Muscle of leg (tissue), 11 donors: ENCODE results near the gene CHERP. TPM values are rescaled to one million over a fixed set of nuclear protein-coding genes. Genes with fewer than 3 reads are reported as not detected.
"Not testable (repeated sequence)": the region's sequence is repeated elsewhere in the genome, so short reads cannot be mapped to it uniquely, and the experiment has no call there.

Experiments
- DNase-seq: peaks from one replicate; pipeline ENCODE4 v3.0.0; 2013
- H3K27ac ChIP-seq: one replicate; pipeline ENCODE4 v1.5.1; 2013; ENCODE audit warnings: mild to moderate bottlenecking, low read length, control low read depth
- H3K27me3 ChIP-seq: one replicate; pipeline ENCODE4 v1.6.1; 2013; ENCODE audit warnings: low read length; ENCODE audit not compliant: control insufficient read depth, insufficient read depth
- H3K36me3 ChIP-seq: one replicate; pipeline ENCODE4 v1.6.1; 2013; ENCODE audit warnings: low read length; ENCODE audit not compliant: control insufficient read depth, insufficient read depth
- H3K4me1 ChIP-seq: one replicate; pipeline ENCODE4 v1.6.1; 2013; ENCODE audit warnings: low read length; ENCODE audit not compliant: control insufficient read depth, insufficient read depth
- H3K4me3 ChIP-seq: one replicate; pipeline ENCODE4 v1.5.1; 2013; ENCODE audit warnings: low read length, control low read depth
- H3K9me3 ChIP-seq: replicated peaks from 2 replicates; pipeline ENCODE4 v1.6.1; 2013; ENCODE audit warnings: low read depth, low read length; ENCODE audit not compliant: control insufficient read depth
- WGBS: methylation state at CpG from one replicate; pipeline ENCODE4 v1.1.5; 2013; ENCODE audit warnings: missing lambda C conversion rate; ENCODE audit not compliant: insufficient coverage; 5-methylcytosine and 5-hydroxymethylcytosine counted together
- polyA plus RNA-seq, 8 donors: library from polyadenylated mRNA; unstranded; fragments of 120-200 nt; gene quantifications; one replicate each; pipeline versions ENCODE4 v1.2.1 to v1.2.3, GENCODE V29; 2013; ENCODE audit warnings: inconsistent platforms in 1 of 8, low replicate concordance in 1 of 8; ENCODE audit not compliant: insufficient read length in 8 of 8, insufficient read depth in 1 of 8
- total RNA-seq: library from RNA; stranded (reverse); fragments of 120-200 nt; gene quantifications from one replicate; pipeline ENCODE4 v1.2.4, GENCODE V29; 2013

CHERP gene
- total and polyA plus RNA-seq, 9 donors, result 3.5 to 42.4 (median 35.8) TPM

DNA sequence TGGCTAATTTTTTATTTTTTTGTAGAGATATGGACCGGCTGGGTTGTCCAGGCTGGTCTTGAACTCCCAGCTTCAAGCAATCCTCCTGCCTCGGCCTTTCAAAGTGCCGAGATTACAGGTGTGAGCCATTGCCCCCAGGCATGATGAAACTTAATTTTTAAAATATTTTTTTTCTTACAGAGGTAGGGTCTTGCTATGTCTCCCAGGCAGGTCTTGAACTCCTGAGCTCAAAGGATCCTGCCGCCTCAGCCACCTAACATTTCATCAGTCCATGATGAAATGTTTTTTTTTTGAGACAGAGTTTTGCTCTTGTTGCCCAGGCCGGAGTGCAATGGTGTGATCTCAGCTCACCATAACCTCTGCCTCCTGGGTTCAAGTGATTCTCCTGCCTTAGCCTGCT, 33.7 kb downstream of the CHERP start:
- H3K9me3 ChIP-seq, result no peaks in the 10 kb centered on the region
- peaks cover 4% of the 10 kb centered on the region for H3K4me1 ChIP-seq
- H3K36me3 ChIP-seq, result peaks cover 34% of the 10 kb centered on the region
- WGBS, result no CpG with 5 or more reads among the region's 5 CpGs
- H3K27ac ChIP-seq, result no peak overlapping the region
- no peaks in the 10 kb centered on the region for H3K27me3 ChIP-seq
- no peak overlapping the region for H3K4me3 ChIP-seq
- no peak for DNase-seq

DNA sequence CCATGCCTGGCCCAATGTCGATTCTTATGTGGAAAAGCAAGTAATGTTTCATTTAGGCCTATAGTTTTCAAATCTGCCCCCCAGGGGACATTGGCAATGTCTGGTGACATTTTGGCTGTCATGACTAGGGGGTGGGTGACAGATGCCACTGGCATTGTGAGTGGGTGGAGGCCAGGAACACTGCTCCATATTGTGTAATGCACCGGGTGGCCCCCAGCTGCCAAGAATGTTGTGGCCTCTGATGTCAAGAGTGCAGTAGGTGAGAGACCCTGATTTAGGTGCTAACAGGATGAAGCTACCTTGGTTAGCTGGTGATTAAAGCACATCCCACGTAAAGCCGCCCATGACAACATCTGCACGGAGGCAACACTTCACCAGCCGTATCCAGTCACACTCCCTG, 35.3 kb downstream of the CHERP start:
- Histone ChIP-seq H3K27ac (no peak overlapping the region), H3K36me3 (peaks cover 31% of the 10 kb centered on the region)

DNA sequence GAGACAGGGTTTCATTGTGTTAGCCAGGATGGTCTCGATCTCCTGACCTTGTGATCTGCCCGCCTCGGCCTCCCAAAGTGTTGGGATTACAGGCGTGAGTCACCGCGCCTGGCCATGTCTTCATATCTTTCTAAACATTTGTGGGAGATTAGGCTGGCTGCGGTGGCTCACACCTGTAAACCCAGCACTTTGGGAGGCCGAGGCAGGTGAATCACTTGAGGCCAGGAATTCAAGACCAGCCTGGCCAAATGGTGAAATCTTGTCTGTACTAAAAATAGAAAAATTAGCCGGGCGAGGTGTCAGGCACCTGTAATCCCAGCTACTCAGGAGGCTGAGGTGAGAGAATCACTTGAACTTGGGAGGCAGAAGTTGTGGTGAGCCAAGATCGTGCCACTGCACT, 36.1 kb downstream of the CHERP start:
- WGBS, result 93% methylated on average over 7 of the region's 11 CpGs
- not testable (repeated sequence) for H3K27ac ChIP-seq, H3K4me3 ChIP-seq, H3K4me1 ChIP-seq, DNase-seq, H3K9me3 ChIP-seq, H3K27me3 ChIP-seq
- H3K36me3 ChIP-seq, result peaks cover 32% of the 10 kb centered on the region

More for the DNA sequence above, 35.3 kb downstream of the CHERP start:
- Histone ChIP-seq H3K4me1 (peaks cover 4% of the 10 kb centered on the region), H3K9me3 (no peaks in the 10 kb centered on the region), H3K4me3 (no peak overlapping the region), H3K27me3 (no peaks in the 10 kb centered on the region)
- DNase-seq, result no peak
- 88% methylated on average over 3 of the region's 6 CpGs for WGBS

DNA sequence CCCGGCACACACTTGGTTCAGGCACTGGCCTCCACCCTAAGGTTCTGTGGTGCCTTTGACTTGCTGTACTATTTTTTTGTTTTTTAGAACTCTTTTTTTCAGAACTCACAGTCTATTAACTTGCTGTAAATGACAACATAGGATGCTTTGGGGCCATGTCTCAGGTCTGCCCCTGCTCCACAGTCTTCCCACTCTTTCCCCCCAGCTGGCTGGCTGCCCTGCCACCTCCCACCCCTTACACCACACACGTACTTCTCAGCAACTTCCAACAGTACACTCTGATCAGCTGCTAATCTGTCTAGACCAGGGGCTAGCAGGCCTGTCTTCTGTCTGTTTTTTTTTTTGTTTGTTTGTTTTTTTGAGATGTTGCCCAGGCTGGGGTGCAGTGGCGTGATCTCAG, 38.0 kb downstream of the CHERP start:
- 100% methylated on average over 1 of the region's 3 CpGs for WGBS
- Histone ChIP-seq H3K4me3 (no peak overlapping the region), H3K9me3 (no peaks in the 10 kb centered on the region), H3K36me3 (peaks cover 29% of the 10 kb centered on the region), H3K27me3 (no peaks in the 10 kb centered on the region), H3K27ac (no peak overlapping the region), H3K4me1 (peaks cover under 1% of the 10 kb centered on the region)
- DNase-seq, result no peak

DNA sequence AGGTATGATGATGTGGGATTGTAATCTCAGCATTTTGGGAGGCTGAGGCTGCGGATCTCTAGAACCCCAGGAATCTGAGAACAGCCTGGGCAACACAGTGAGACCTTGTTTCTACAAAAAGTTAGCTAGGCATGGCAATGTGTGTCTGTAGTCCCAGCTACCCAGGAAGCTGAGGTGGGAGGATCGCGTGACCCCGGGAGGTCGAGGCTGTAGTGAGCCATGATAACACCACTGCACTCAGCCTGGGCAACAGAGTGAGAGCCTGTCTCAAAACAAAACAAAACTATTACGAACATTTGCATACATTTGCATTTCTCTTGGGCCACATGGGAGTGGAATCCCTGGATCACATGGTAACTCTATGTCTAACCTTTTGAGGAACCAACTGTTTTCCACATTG, 44.4 kb downstream of the CHERP start:
- 96% methylated on average over 5 of the region's 6 CpGs for WGBS
- no peak for DNase-seq
- Histone ChIP-seq H3K36me3 (peaks cover 6% of the 10 kb centered on the region), H3K27ac (no peak overlapping the region), H3K4me3 (no peak overlapping the region), H3K4me1 (peaks cover 10% of the 10 kb centered on the region), H3K27me3 (no peaks in the 10 kb centered on the region), H3K9me3 (no peaks in the 10 kb centered on the region)

DNA sequence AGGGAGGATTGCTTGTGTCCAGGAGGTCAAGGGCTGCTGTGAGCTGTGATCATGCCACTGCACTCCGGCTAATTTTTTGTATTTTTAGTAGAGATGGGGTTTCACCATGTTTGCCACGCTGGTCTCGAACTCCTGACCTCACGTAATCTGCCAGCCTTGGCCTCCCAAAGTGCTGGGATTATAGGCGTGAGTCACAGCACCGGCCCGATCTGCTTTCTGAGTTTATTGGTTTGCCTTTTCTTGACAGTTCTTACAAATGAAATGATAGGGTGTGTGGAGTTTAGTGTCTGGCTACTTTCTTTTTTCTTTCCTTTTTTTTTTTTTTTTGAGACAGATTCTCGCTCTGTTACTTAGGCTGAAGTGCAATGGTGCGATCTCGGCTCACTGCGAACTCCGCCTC, 45.2 kb downstream of the CHERP start:
- H3K36me3 ChIP-seq, result peaks cover 4% of the 10 kb centered on the region
- peak overlapping the region; percentile 59 for H3K27ac ChIP-seq
- H3K4me3 ChIP-seq, result peak overlapping the region; percentile 80
- no peaks in the 10 kb centered on the region for H3K9me3 ChIP-seq
- H3K27me3 ChIP-seq, result no peaks in the 10 kb centered on the region
- no peak for DNase-seq
- 100% methylated on average over 2 of the region's 12 CpGs for WGBS
- H3K4me1 ChIP-seq, result peaks cover 10% of the 10 kb centered on the region

DNA sequence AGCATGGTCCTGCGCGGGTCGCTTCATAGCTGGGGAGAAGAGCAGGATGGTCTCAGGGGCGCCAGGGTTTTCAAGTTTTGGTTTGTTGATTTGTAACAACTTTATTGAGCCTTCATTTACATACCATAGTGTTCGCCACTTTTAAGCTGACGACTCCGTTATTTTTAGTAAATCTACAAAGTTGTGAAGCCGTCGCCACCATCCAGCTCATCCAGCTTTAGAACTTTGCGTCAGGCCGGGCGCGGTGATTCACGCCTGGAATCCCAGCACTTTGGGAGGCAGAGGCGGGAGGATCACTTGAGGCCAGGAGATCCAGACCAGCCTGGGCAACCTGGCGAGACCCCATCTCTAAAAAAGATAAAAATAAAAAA, 45.6 kb downstream of the CHERP start:
- peaks cover 10% of the 10 kb centered on the region for H3K4me1 ChIP-seq
- H3K4me3 ChIP-seq, result peak overlapping the region; percentile 80
- H3K9me3 ChIP-seq, result no peaks in the 10 kb centered on the region
- 26% methylated on average over 7 of the region's 16 CpGs for WGBS
- H3K36me3 ChIP-seq, result peaks cover 4% of the 10 kb centered on the region
- no peaks in the 10 kb centered on the region for H3K27me3 ChIP-seq
- peak; percentile 53 for DNase-seq
- H3K27ac ChIP-seq, result peak overlapping the region; percentile 59

DNA sequence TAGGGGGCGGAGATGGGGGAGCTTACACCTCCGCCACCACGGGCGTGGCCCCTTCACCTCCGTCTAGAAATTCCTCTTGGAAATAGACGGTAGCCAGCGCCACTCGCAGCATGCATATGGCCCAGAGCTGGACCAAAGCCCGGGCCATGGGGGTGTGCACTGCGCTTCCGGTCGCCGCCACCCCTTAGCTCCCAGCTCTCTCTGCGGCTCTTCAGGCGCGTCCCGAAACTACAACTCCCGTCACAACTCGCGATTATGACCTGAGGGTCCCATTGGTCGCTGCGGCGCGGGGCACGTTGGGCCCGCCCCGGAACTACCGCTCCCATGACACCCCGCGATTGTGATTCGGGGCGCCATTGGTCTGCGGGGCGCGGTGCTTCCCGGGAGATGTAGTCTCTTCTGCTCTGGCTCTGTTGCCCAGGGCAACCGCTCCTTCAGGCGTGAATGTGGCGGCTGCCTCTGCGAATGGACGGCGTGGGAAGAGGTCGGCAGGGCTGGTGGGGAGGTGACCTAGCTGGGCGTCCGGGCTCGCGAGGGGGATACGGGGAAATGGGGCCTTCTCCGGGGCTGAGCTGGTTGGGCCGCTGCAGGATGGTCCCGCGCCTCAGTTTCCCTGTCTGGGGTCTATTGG, 46.1 kb downstream of the CHERP start, which contains the start of the genes C19orf44 and CALR3:
TSS of gene C19orf44 (plus strand) at position 413 of the 631 bp plus-strand sequence. CDS start 4,399 bp downstream, outside the sequence.
TSS of gene CALR3 (minus strand) at position 186 of the 631 bp plus-strand sequence. CDS start at position 148, 38 bp downstream.
- peak; percentile 100 for DNase-seq
- under 1% methylated on average over 51 of the region's 52 CpGs for WGBS
- Histone ChIP-seq H3K9me3 (no peaks in the 10 kb centered on the region), H3K36me3 (peaks cover 2% of the 10 kb centered on the region), H3K27ac (peak within 1 kb of the TSS; percentile 59), H3K4me1 (peaks cover 10% of the 10 kb centered on the region), H3K27me3 (no peaks in the 10 kb centered on the region), H3K4me3 (peak within 1 kb of the TSS; percentile 80)

DNA sequence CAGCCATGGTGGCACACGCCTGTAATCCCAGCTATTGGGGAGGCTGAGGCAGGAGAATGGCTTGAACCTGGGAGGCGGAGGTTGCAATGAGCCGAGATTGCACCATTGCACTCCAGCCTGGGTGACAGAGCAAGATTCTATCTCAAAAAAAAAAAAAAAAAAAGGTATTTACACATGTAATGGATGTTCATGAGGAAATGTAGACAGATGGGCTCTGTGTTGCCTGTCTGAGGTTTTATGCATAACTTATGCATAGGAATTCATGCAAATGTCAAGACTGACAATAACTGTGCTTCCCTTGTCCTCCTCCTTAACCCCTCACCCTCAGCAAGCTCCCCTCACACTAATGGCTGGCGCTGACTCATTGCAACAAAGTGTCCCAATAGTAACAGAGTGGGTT, 55.8 kb downstream of the CHERP start:
- not testable (repeated sequence) for DNase-seq, H3K36me3 ChIP-seq, H3K27ac ChIP-seq, H3K4me1 ChIP-seq, H3K4me3 ChIP-seq, H3K27me3 ChIP-seq, H3K9me3 ChIP-seq
- WGBS, result no CpG with 5 or more reads among the region's 4 CpGs

DNA sequence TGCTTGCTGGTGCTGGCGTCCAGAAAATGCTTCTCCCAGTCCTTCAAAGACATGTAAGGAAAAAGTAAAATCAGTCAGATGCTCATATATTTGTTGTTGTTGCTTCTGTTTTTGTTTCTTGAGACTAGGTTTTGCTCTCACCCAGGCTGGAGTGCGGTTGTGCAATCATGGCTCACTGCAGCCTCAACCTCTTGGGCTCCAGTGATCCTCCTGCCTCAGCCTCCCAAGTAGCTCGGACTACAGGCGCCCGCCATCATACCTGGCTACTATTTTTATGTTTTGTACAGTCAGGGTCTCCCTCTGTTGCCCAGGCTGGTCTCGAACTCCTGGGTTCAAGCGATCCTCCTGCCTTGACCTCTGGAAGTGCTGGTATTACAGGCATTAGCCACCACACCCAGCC, 59.5 kb downstream of the CHERP start:
- Histone ChIP-seq H3K9me3 (no peaks in the 10 kb centered on the region), H3K27ac (no peak overlapping the region), H3K4me1 (no peaks in the 10 kb centered on the region), H3K4me3 (no peak overlapping the region), H3K36me3 (no peaks in the 10 kb centered on the region), H3K27me3 (no peaks in the 10 kb centered on the region)
- no peak for DNase-seq
- WGBS, result 91% methylated on average over 4 of the region's 7 CpGs

DNA sequence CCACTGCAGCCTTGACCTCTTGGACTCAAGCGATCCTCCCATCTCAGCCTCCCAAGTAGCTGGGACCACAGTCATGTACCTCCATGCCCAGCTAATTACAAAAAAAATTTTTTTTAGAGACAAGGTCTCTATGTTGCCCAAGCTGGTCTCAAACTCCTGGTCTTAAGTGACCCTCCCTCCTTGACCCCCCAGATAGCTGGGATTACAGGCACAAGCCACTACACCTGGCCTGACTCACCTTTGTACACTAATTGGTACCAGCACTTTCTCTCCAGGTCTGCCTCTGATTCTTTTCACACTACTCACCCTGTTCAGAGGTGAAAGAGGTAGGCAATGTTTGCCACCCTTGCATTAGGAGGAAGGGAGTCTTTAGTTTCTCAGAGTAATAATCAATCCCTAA, 64.9 kb downstream of the CHERP start:
- peaks cover 2% of the 10 kb centered on the region for H3K4me1 ChIP-seq
- WGBS, result 91% methylated on average over 1 of the region's 1 CpG
- no peak for DNase-seq
- no peak overlapping the region for H3K4me3 ChIP-seq
- no peak overlapping the region for H3K27ac ChIP-seq
- no peaks in the 10 kb centered on the region for H3K36me3 ChIP-seq
- H3K9me3 ChIP-seq, result no peaks in the 10 kb centered on the region
- no peaks in the 10 kb centered on the region for H3K27me3 ChIP-seq
